T-helper 9 cell (primary cell): ENCODE results near the gene ARPC5.
"Not testable (repeated sequence)": the region's sequence is repeated elsewhere in the genome, so short reads cannot be mapped to it uniquely, and the experiment has no call there.

ENCODE experiments used
- DNase-seq: peaks from one replicate; pipeline ENCODE4 v3.0.0-alpha.2; 2020

Gene ARPC5

GRCh38 chr1:183645531-183645930, 9.9 kb upstream of the ARPC5 start:
- no peak for DNase-seq

GRCh38 chr1:183642166-183642565, 6.6 kb upstream of the ARPC5 start:
- DNase-seq = no peak

GRCh38 chr1:183640193-183640592, 4.6 kb upstream of the ARPC5 start:
- DNase-seq = no peak

GRCh38 chr1:183638649-183639387, 3.2 kb upstream of the ARPC5 start:
- no peak for DNase-seq

- DNase-seq = no peak
These were observed 1.2 kb upstream of the ARPC5 start for GRCh38 chr1:183636783-183637182.

GRCh38 chr1:183636334-183636682, 725 bp upstream of the ARPC5 start:
- DNase-seq = no peak

GRCh38 chr1:183635099-183635605, 431 bp downstream of the ARPC5 start:
- peak; percentile 11 for DNase-seq

GRCh38 chr1:183634429-183635065, 1.0 kb downstream of the ARPC5 start:
- no peak for DNase-seq

- no peak for DNase-seq
These were observed 1.8 kb downstream of the ARPC5 start for GRCh38 chr1:183633676-183634343.

- no peak for DNase-seq
These were observed 2.6 kb downstream of the ARPC5 start for GRCh38 chr1:183632964-183633363.

- DNase-seq = no peak
These were observed 3.5 kb downstream of the ARPC5 start for GRCh38 chr1:183632114-183632513.

- no peak for DNase-seq
These were observed 4.8 kb downstream of the ARPC5 start for GRCh38 chr1:183630748-183631147.

- no peak for DNase-seq
These were observed 7.0 kb downstream of the ARPC5 start for GRCh38 chr1:183628537-183628936.

GRCh38 chr1:183626236-183626635, 9.3 kb downstream of the ARPC5 start:
- not testable (repeated sequence) for DNase-seq

- peak; percentile 12 for DNase-seq
These were observed 12.4 kb downstream of the ARPC5 start for GRCh38 chr1:183622884-183623785.

GRCh38 chr1:183622013-183622412, 13.6 kb downstream of the ARPC5 start:
- no peak for DNase-seq

- DNase-seq = no peak
These were observed 15.3 kb downstream of the ARPC5 start for GRCh38 chr1:183620311-183620710.

- DNase-seq = no peak
These were observed 15.8 kb downstream of the ARPC5 start for GRCh38 chr1:183619781-183620180.

- not testable (repeated sequence) for DNase-seq
These were observed 17.4 kb downstream of the ARPC5 start for GRCh38 chr1:183618202-183618601.

- DNase-seq = not testable (repeated sequence)
These were observed 22.6 kb downstream of the ARPC5 start for GRCh38 chr1:183612975-183613374.

GRCh38 chr1:183612407-183612806, 23.2 kb downstream of the ARPC5 start:
- no peak for DNase-seq

GRCh38 chr1:183611021-183611420, 24.6 kb downstream of the ARPC5 start:
- DNase-seq = no peak
